NCI-H1417 treated with DMSO at 0.1 percent for 48 hours (cell line): ENCODE measurements around the gene KCNAB2.
A peak's percentile ranks its signal among the peaks of the same experiment; 100 is the strongest.

Experiments used
- DNase-seq: peaks from one replicate; lab custom pipeline; 2025; lab: John Stamatoyannopoulos, UW

Gene KCNAB2

DNA sequence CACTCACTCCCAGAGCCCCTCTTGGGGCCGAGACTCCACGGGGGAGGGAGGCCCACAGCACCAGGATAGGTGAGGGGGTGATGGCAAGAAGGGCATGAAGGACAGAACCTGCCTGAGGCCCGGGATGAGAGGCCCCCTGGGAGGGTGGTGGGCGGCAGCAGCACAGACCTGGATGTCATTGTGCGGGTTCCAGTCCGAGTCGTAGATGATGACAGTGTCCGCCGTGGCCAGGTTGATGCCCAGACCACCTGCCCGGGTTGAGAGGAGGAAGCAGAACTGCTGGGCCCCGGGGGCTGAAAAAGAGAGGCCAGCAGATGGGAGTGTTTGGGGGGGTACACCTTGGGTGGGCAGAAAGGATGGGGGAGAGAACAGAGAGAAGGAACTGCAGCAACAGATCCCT lies 84.3 kb downstream of the KCNAB2 start:
- DNase-seq = no peak

- no peak for DNase-seq
These were observed 84.9 kb downstream of the KCNAB2 start for GRCh38 chr1:6130596-6130995.

DNA sequence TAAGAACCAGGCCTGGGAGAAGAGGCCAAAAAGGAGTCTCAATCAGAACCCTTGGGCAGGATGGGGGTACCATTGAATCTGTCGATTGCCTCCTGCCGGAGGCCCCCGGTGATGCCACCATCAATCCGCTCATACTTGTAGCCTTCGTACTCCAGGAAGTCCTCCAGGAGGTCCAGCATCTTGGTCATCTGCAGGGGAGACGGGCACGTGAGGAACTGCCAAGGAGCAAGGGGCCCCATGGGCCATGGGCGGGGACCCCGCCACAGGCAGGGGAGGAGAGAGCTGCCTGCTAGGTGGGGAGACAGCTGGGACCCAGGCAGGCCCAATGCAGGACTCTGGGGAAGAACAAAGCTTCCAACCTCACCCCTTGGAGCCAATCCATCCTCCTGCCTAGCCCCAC lies 85.9 kb downstream of the KCNAB2 start:
- no peak for DNase-seq

DNA sequence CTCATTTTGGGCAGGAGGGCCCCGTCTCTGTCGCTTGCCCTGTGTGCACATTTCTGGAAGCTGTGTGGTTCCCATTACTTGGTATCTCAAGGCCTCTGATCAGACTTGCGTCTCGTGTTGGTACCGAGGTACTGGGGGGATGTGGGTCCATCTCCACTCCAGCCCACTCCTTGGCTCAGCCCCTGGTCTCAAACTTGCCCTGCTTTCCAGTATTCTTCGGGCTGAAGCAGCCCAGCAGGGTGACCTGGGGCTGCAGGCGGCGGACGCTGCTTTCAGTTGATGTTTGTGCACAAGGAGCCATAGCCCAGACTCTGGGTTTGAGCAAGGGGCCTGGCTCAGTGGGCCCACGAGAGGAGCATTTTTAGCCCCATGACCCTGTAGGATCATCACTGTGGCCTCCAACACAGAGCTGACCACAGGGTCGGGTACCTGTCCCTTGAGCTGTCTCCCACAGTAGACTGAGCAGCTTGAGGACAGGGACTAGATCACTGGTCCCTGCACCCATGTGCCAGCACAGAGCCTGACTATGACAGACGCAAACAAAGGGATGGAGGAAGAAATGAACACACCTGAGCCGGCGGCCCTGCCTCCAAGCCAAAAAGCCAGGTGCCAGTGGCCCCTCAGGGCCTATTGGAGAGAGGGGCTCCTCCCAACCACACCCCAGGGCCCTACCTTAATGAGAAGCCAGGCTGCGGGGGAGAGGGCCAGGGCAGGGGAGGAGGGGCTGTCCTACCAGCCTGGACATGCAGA lies 87.6 kb downstream of the KCNAB2 start:
- DNase-seq = no peak

GRCh38 chr1:6134206-6134605 lies 88.5 kb downstream of the KCNAB2 start:
- DNase-seq = no peak

GRCh38 chr1:6134741-6135510 lies 89.2 kb downstream of the KCNAB2 start:
- no peak for DNase-seq

GRCh38 chr1:6136516-6137220 lies 91.0 kb downstream of the KCNAB2 start:
- no peak for DNase-seq

DNA sequence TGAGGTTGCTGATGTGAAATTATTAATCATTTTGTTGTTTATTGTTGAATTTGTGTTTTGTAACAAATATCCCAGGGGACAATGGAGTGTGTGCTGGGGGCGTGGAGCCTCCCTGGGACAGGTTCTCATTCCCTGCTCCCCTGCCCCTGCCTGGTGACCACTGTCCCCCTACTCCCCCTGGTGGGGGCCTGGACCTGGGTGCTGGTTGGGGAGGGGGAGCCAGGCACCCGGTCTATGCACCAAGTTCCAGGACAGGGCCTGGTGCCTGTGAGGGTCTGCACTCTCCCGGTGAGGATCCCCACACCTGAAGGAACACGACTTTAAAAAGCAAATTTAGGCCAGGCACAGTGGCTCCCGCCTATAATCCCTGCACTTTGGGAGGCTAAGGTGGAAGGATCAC lies 92.1 kb downstream of the KCNAB2 start:
- no peak for DNase-seq

GRCh38 chr1:6140413-6140812 lies 94.7 kb downstream of the KCNAB2 start:
- DNase-seq = no peak

DNA sequence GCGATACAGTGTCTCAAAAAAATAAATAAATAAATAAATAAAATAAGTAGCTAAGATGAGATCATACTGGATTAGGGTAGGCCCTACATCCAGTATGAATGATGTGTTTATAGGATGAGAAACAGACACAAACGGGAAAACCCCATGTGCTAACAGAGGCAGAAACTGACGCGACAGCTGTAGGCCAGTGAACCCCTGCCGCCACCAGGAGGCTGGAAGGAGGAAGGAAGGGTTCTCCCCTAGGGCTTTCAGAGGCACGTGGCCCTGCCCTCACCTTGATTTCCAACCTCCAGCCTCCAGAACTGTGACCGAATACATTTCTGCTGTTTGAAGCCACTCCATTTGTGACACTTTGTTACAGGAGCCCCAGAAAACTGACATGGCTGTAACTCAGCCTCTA lies 95.9 kb downstream of the KCNAB2 start:
- DNase-seq = no peak

DNA sequence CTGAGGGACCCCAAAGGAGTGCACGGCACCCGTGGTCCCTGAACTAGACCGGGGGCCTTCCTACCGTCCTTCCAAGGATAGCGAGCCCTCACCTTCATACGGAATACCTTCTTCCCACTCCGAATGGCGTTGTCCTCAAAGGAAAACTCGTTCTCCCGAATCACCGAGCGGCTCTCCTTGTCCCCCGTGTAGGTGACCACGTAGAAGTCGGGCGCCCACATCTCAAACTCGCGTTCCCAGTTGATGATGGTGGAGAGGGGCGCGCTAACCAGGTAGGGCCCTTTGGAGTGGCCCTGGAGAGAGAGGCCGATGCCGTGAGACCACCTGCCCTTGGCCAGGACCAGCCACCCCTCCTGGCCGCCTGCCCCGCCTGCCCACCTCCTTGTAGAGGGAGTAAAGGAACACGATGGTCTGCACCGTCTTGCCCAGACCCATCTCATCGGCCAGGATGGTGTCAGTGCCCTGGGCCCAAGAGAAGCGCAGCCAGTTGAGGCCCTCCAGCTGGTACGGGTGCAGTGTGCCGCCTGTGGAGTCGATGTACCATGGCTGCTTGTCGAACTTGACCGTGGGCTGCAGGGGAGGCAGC lies 96.4 kb downstream of the KCNAB2 start:
- DNase-seq = no peak

DNA sequence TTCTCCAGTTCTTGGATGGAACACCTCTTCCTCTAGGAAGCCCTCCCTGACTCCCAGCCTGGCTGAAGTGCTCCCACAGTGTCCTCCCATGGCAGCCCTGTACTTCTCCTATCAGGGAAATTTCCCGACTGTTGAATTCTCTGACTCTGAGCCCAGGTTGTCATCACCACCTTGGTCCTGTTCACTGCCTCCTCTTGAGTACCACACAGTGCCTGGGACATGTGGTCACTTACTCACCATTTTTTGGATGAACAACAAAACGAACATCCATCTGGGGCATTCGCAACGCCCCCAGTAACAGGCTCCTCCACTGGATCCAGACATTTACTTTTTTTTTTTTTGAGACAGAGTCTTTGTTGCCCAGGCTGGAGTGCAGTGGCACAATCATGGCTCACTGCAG lies 97.0 kb downstream of the KCNAB2 start:
- no peak for DNase-seq

DNA sequence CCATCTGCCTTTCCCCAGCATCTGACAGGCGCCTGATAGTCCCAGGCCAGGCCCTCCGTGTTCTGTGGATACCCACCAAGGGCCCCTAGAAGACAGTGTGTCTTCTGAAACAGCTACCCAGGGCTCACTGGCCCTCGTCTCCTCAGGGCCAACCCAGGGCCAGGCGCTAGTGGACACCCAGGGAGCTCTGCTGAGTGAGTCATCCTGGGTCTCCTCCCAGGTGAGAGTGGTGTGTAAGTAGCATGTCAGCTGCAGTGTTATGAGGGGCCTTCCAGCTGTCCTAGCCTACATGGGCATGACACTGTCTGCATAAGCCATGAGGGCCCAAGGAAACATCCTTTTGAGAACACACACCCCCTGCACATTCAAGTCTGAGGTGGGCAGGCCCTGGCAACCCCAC lies 97.7 kb downstream of the KCNAB2 start:
- DNase-seq = no peak

DNA sequence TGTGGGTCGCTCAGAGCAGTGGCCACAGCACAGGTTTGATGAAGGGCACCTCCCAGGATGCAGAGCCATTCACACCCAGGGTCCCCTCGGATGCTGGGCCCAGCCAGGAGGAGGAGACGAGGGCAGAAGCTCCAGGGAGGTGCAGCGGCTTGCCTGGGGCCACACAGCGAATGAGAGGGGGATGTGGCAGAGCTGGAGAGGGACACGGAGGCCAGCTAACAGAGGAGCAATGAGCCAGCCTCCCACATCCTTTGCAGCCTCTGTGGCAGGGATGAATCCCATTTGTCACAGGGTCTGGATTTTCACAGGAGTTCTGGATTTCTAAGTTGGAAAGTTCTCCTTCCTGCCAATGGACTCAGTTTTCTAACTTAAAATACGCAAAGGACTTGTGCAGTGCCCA lies 98.5 kb downstream of the KCNAB2 start:
- no peak for DNase-seq

GRCh38 chr1:6144647-6145395 lies 99.1 kb downstream of the KCNAB2 start:
- no peak for DNase-seq

GRCh38 chr1:6145396-6145750 lies 99.7 kb downstream of the KCNAB2 start:
- DNase-seq = no peak

- DNase-seq = no peak
These were observed 100.2 kb downstream of the KCNAB2 start for GRCh38 chr1:6145864-6146410.

DNA sequence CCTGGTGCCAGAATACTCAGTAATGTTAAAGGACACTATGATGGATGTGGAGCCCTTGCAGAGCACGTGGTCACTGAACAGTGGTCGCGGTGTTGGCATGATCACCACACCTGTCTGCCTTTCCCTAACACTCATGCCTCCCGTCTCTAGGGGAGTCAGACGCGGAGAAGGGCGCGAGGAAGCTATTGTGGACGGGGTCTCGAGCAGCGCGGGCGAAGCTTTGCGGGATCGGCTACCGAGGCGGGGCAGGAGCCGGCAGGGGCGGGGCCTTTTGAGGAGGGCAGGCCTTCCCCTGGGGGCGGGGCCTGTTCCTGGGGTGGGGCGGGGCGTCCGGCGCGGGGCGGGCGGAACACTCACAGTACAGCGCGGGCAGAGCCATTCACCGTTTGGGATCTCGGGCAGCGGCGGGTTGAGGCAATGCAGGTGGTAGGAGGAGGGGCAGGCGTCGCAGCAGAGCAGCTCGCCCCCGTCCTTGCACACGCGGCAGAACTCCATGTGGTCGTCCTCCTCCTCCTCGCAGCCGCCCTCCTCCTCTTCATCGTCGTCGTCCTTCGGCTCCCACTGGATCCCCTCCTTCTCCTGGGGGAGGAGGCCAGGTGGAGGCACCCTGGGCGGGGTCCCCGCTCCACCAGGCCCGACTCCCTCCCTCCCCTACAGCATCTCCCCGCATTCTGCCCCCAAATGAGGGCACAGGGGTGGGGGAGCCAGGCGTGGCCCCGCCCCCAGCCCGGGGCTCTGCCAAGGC lies 103.0 kb downstream of the KCNAB2 start:
- peak; percentile 12 for DNase-seq

DNA sequence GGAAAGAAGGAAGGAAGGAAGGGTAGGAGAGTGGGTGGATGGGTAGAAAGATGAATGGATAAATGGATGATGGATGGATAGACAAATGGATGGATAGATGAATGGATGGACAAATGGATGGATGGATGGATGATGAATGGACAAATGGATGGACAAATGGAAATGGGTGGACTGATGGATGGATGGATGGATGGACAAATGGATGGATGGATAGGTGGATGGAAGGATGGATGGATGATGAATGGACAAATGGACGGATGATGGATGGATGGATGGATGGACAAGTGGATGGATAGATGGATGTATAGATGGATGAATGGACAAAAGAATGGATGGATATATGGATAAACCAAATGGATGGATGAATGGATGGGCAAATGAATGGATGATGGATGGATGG lies 103.9 kb downstream of the KCNAB2 start:
- no peak for DNase-seq

DNA sequence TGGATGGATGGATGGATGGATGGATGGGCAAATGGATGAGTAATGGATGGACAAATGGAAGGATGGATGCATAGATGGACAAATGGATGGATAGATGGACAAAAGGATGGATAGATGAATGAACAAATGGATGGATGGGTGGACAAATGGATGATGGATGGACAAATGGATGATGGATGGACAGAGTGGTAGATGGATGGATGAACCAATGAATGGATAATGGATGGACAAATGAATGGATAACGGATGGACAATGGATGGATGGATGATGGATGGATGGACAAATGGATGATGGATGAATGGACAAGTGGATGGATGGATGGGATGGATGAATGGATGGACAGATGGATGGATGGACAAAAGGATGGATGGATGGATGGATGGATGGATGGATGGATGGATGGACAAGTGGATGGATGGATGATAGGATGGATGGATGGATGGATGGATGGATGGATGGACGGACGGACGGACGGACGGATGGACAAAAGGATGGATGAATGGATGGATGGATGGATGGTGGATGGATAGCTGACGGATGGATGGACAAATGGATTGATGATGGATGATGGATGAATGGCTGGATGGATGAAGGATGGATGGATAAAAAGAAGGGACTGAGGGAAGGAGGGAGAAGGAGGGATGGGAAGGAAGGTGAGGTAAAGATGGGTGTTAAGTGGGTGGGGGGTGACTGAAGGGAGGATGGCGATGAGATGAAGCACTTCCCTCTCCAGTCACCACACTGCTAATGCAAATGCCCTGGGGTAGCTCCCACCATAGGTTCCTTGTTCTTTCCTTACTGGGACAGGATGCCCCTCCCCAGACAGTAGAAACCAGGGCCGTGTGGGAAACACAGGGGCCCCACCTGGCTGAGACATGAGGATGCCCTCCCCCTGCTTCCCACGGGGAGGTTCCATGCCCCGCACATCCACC lies 104.6 kb downstream of the KCNAB2 start:
- DNase-seq = no peak
